Inflammatory macrophage treated with lipopolysaccharide for 1 hour (primary cell): ENCODE measurements around the gene KLK12.
"Not testable (repeated sequence)": the region's sequence is repeated elsewhere in the genome, so short reads cannot be mapped to it uniquely, and the experiment has no call there.

Source experiments
- DNase-seq, 2 donors: peaks; one replicate each; pipeline ENCODE4 v3.0.0-alpha.2; 2020 to 2022

Gene KLK12

GRCh38 chr19:51014242-51014641 is 20.6 kb downstream of the KLK12 start:
- DNase-seq: no peak

- DNase-seq: no peak
These were observed 22.1 kb downstream of the KLK12 start for GRCh38 chr19:51012661-51013190.

- no peak for DNase-seq
These were observed 24.6 kb downstream of the KLK12 start for GRCh38 chr19:51010066-51010795.

GRCh38 chr19:51009061-51009891 is 25.5 kb downstream of the KLK12 start:
- no peak for DNase-seq

GRCh38 chr19:51007488-51007887 is 27.3 kb downstream of the KLK12 start:
- DNase-seq: no peak

- no peak for DNase-seq
These were observed 28.4 kb downstream of the KLK12 start for GRCh38 chr19:51006406-51006805.

GRCh38 chr19:51005248-51005647 is 29.6 kb downstream of the KLK12 start:
- no peak for DNase-seq

- DNase-seq: no peak
These were observed 31.5 kb downstream of the KLK12 start for GRCh38 chr19:51003316-51003715.

- peak in 1 of 2 donors; percentile 29 for DNase-seq
These were observed 32.1 kb downstream of the KLK12 start for GRCh38 chr19:51002542-51003311.

GRCh38 chr19:51002089-51002532 is 32.7 kb downstream of the KLK12 start:
- no peak for DNase-seq

GRCh38 chr19:51001515-51001914 is 33.3 kb downstream of the KLK12 start, which contains the start of gene KLK8:
KLK8 (minus strand) TSS chr19:51001604; CDS start chr19:51001167, 437 bp downstream.
- no peak for DNase-seq

- no peak for DNase-seq
These were observed 33.8 kb downstream of the KLK12 start for GRCh38 chr19:51000981-51001380.

- DNase-seq: no peak
These were observed 34.4 kb downstream of the KLK12 start for GRCh38 chr19:51000426-51000825.

- DNase-seq: no peak
These were observed 36.1 kb downstream of the KLK12 start for GRCh38 chr19:50998686-50999085.

- DNase-seq: no peak
These were observed 36.7 kb downstream of the KLK12 start for GRCh38 chr19:50998061-50998460.

- DNase-seq: no peak
These were observed 40.7 kb downstream of the KLK12 start for GRCh38 chr19:50994129-50994528.

- no peak for DNase-seq
These were observed 42.2 kb downstream of the KLK12 start for GRCh38 chr19:50992666-50993035.

GRCh38 chr19:50984416-50984815 is 50.4 kb downstream of the KLK12 start:
- DNase-seq: not testable (repeated sequence)

- DNase-seq: no peak
These were observed 51.0 kb downstream of the KLK12 start, which contains the start of gene KLK7 for GRCh38 chr19:50983625-50984292. KLK7 (minus strand) TSS chr19:50983917; CDS start chr19:50982399, 1,518 bp downstream.

- DNase-seq: no peak
These were observed 52.6 kb downstream of the KLK12 start for GRCh38 chr19:50982186-50982585.

- DNase-seq: no peak
These were observed 53.1 kb downstream of the KLK12 start for GRCh38 chr19:50981587-50982146.

- DNase-seq: no peak
These were observed 54.6 kb downstream of the KLK12 start for GRCh38 chr19:50980208-50980607.
